Upper lobe of right lung (tissue), 1 donor: ENCODE results near the gene CRHR2. TPM values are rescaled to one million over a fixed set of nuclear protein-coding genes. Genes with fewer than 3 reads are reported as not detected.

Experiments
- ATAC-seq: fragments of 200-7000 bp; cut with Tn5 transposase; one replicate; pipeline ENCODE4 v1.9.1; 2020; ENCODE audit warnings: mild to moderate bottlenecking, moderate library complexity
- DNase-seq: peaks from one replicate; pipeline ENCODE4 v3.0.0-alpha.2; 2020
- H3K27ac ChIP-seq: fragments of 200-600 bp; one replicate; pipeline ENCODE4 v1.8.0; 2022
- H3K27me3 ChIP-seq: fragments of 200-600 bp; one replicate; pipeline ENCODE4 v1.8.0; 2022; ENCODE audit warnings: mild to moderate bottlenecking
- H3K36me3 ChIP-seq: fragments of 200-600 bp; one replicate; pipeline ENCODE4 v1.8.0; 2022
- H3K4me1 ChIP-seq: fragments of 200-600 bp; one replicate; pipeline ENCODE4 v1.8.0; 2022
- H3K4me3 ChIP-seq: fragments of 200-600 bp; one replicate; pipeline ENCODE4 v1.8.0; 2022; ENCODE audit warnings: mild to moderate bottlenecking
- H3K9me3 ChIP-seq: fragments of 200-600 bp; one replicate; pipeline ENCODE4 v1.8.0; 2022
- CTCF ChIP-seq: fragments of 200-600 bp; IDR thresholded peaks from one replicate; pipeline ENCODE4 v1.8.0; 2022; ENCODE audit warnings: antibody characterized with exemption
- intact Hi-C: fragments of 100-400 bp; cut with DNase I; formaldehyde crosslinking; loops from one replicate; pipeline ENCODE4 v1.11.0; 2022
- total RNA-seq: library from RNA; stranded (reverse); fragmentation: NEBNext Ultra II Directional; extraction: Animal tissue kit (Norgen Biotek cat#: 25700); gene quantifications from one replicate; pipeline ENCODE4 v1.2.1, GENCODE V29; 2021
- donor health status: DM: no; HTN: yes; CAD: no; lungs with severe emphysema.

The CRHR2 gene
- total RNA-seq, 1 donor from 2014 or later, result not detected

DNA sequence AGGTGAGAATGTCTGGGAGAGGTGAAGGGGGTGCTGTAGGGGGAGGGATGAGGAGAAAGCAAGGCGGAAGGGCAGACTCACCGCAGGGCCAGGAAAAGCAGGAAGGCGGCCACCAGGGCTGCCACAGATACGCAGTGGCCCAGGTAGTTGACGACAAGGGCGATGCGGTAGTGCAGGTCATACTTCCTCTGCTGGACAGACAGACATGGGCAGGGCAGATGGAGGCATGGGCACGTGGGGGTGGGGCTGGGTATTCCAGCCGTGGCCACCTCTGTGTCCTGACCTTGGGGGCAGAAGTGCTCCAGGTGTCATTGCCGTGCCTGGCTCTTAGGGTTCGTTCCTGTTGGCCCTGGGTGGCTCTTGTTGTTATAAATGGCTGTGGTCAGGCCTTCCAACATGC, 16.8 kb downstream of the CRHR2 start:
- Histone ChIP-seq H3K9me3 (no peaks in the 10 kb centered on the region), H3K36me3 (no peaks in the 10 kb centered on the region), H3K4me3 (no peak overlapping the region), H3K27ac (no peak overlapping the region), H3K27me3 (no peaks in the 10 kb centered on the region), H3K4me1 (no peaks in the 10 kb centered on the region)
- DNase-seq, result no peak
- intact Hi-C loops, result no loop called here
- no peak for TF ChIP-seq CTCF
- ATAC-seq, result no peak

GRCh38 chr7:30665043-30665442, 17.2 kb downstream of the CRHR2 start:
- ATAC-seq (no peak), DNase-seq (no peak)
- H3K36me3 ChIP-seq, result no peaks in the 10 kb centered on the region
- no peaks in the 10 kb centered on the region for H3K4me1 ChIP-seq
- H3K27me3 ChIP-seq, result no peaks in the 10 kb centered on the region
- intact Hi-C loops, result no loop called here
- no peak for TF ChIP-seq CTCF
- no peak overlapping the region for H3K27ac ChIP-seq
- H3K4me3 ChIP-seq, result no peak overlapping the region
- H3K9me3 ChIP-seq, result no peaks in the 10 kb centered on the region

GRCh38 chr7:30664184-30664885, 17.9 kb downstream of the CRHR2 start:
- no peak overlapping the region for H3K4me3 ChIP-seq
- no peak for TF ChIP-seq CTCF
- no peaks in the 10 kb centered on the region for H3K9me3 ChIP-seq
- H3K27ac ChIP-seq, result no peak overlapping the region
- DNase-seq (no peak), ATAC-seq (no peak)
- no peaks in the 10 kb centered on the region for H3K36me3 ChIP-seq
- intact Hi-C loops, result no loop called here
- no peaks in the 10 kb centered on the region for H3K27me3 ChIP-seq
- no peaks in the 10 kb centered on the region for H3K4me1 ChIP-seq

GRCh38 chr7:30663414-30663813, 18.8 kb downstream of the CRHR2 start:
- H3K36me3 ChIP-seq, result no peaks in the 10 kb centered on the region
- H3K4me3 ChIP-seq, result no peak overlapping the region
- no peak for TF ChIP-seq CTCF
- no peaks in the 10 kb centered on the region for H3K4me1 ChIP-seq
- intact Hi-C loops, result no loop called here
- DNase-seq, result no peak
- H3K27ac ChIP-seq, result no peak overlapping the region
- no peaks in the 10 kb centered on the region for H3K27me3 ChIP-seq
- no peaks in the 10 kb centered on the region for H3K9me3 ChIP-seq
- no peak for ATAC-seq

DNA sequence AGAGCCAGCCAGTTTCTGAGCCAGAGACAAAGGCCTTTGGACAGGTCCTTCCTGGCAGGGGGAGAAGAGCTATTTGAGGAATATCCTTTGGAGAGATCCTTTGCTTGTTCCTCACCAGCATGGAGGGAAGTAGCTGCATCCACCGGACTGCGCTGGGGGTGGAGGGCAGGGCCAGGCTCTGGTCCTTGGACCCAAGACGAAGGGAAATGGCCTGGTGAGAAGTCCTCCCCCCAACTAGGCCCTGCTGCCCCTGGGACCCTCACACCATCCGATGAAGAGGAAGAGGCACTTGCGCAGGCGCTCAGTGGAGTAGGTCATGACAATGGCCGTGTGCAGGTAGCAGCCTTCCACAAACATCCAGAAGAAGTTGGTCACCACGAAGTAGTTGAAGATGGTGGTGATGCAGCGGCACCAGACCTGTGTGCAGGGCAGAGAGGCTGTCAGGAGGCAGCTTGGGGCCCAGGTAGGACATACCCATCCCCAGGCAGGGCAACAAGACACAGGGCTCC, 19.8 kb downstream of the CRHR2 start:
- DNase-seq, result no peak
- no peak overlapping the region for H3K4me3 ChIP-seq
- intact Hi-C loops, result no loop called here

More for the DNA sequence above, 19.8 kb downstream of the CRHR2 start:
- no peaks in the 10 kb centered on the region for H3K27me3 ChIP-seq
- no peak for TF ChIP-seq CTCF
- no peak overlapping the region for H3K27ac ChIP-seq
- no peaks in the 10 kb centered on the region for H3K36me3 ChIP-seq
- no peaks in the 10 kb centered on the region for H3K9me3 ChIP-seq
- no peaks in the 10 kb centered on the region for H3K4me1 ChIP-seq
- ATAC-seq, result no peak
